AG04449 (cell line): ENCODE results near the gene PIK3R4.

Source experiments
- CTCF ChIA-PET: fragments of 350-600 bp; formaldehyde crosslinking; extraction: SDS; loops from one replicate; lab custom pipeline; 2021; ENCODE audit warnings: antibody characterized with exemption; lab: Yijun Ruan, JAX
- POLR2A ChIA-PET: fragments of 400-600, 350-600 bp; formaldehyde crosslinking; extraction: SDS; loops from one replicate; lab custom pipeline; 2020; ENCODE audit warnings: antibody characterized with exemption, inconsistent platforms; lab: Yijun Ruan, JAX
- DNase-seq: peaks from one replicate; pipeline ENCODE4 v3.0.0-alpha.2; 2010; ENCODE audit warnings: low read depth, low spot score
- H3K4me3 ChIP-seq: 2 replicates; pipeline ENCODE4 v1.5.1; 2011; ENCODE audit warnings: low read depth, mild to moderate bottlenecking, control low read depth, low read length
- CTCF ChIP-seq: IDR thresholded peaks from one replicate; pipeline ENCODE4 v1.5.1; 2011; ENCODE audit warnings: mild to moderate bottlenecking, moderate library complexity, low read length, control low read depth, inconsistent platforms; ENCODE audit not compliant: insufficient read depth; ENCODE audit errors: missing control alignments

Gene PIK3R4

GRCh38 chr3:130725746-130726145, 20.9 kb downstream of the PIK3R4 start:
- POLR2A ChIA-PET = no interaction called here
- CTCF ChIA-PET = interaction anchor here (0.7 kb wide), 1 partner anchor 23 kb away, joined by 4 read pairs; no protein-coding TSS in a partner anchor
- TF ChIP-seq CTCF = no peak

GRCh38 chr3:130715616-130716015, 31.0 kb downstream of the PIK3R4 start:
- no peak for DNase-seq
- POLR2A ChIA-PET = no interaction called here
- CTCF ChIA-PET = no interaction called here
- H3K4me3 ChIP-seq = no peak overlapping the region
- TF ChIP-seq CTCF = no peak

More at GRCh38 chr3:130725746-130726145, 20.9 kb downstream of the PIK3R4 start:
- no peak overlapping the region for H3K4me3 ChIP-seq
- no peak for DNase-seq

- CTCF ChIA-PET = interaction anchor here (1.7 kb wide), 1 partner anchor 10 kb away, joined by 8 read pairs; no protein-coding TSS in a partner anchor
- no peak overlapping the region for H3K4me3 ChIP-seq
- DNase-seq = no peak
- POLR2A ChIA-PET = no interaction called here
- no peak for TF ChIP-seq CTCF
These were observed 33.8 kb downstream of the PIK3R4 start for GRCh38 chr3:130712718-130713423.

GRCh38 chr3:130711565-130712324, 34.9 kb downstream of the PIK3R4 start:
- no peak overlapping the region for H3K4me3 ChIP-seq
- CTCF ChIA-PET = interaction anchor here (1.0 to 1.7 kb wide), 4 partner anchors 9 to 182 kb away, joined by 3 to 8 read pairs (median 4); partner anchors contain the start of gene ATP2C1
- POLR2A ChIA-PET = no interaction called here
- no peak for TF ChIP-seq CTCF
- DNase-seq = peak; percentile 34

GRCh38 chr3:130709671-130710070, 37.0 kb downstream of the PIK3R4 start:
- ChIA-PET POLR2A (no interaction called here), CTCF (interaction anchor here (1.8 kb wide), 1 partner anchor 9 kb away, joined by 6 read pairs; no protein-coding TSS in a partner anchor)
- no peak for DNase-seq
- H3K4me3 ChIP-seq = no peak overlapping the region
- TF ChIP-seq CTCF = no peak

- no peak for DNase-seq
- no peak overlapping the region for H3K4me3 ChIP-seq
- ChIA-PET CTCF (interaction anchor here (1.2 kb wide), 1 partner anchor 21 kb away, joined by 3 read pairs; no protein-coding TSS in a partner anchor), POLR2A (no interaction called here)
- no peak for TF ChIP-seq CTCF
These were observed 38.6 kb downstream of the PIK3R4 start for GRCh38 chr3:130707902-130708601.
